Tibial nerve (tissue), 4 donors: ENCODE measurements around the gene SFXN5. TPM values are rescaled to one million over a fixed set of nuclear protein-coding genes. Genes with fewer than 3 reads are reported as not detected.

Source experiments
- DNase-seq, 2 donors: peaks; one replicate each; pipeline ENCODE4 v3.0.0-alpha.2; 2019; ENCODE audit warnings: low spot score in 2 of 2
- H3K27ac ChIP-seq, 4 donors: fragments of 200-600 bp; sonication (generic) in 3 of 4; one replicate each; pipeline ENCODE4 v1.5.1; 2017 to 2019; ENCODE audit warnings: mild to moderate bottlenecking in 1 of 4
- H3K27me3 ChIP-seq, 2 donors: fragments of 200-600 bp; sonication (generic) in 1 of 2; one replicate each; pipeline versions ENCODE4 v1.5.1 to v1.6.0; 2017 to 2019
- H3K36me3 ChIP-seq, 3 donors: fragments of 200-600 bp; sonication (generic); one replicate each; pipeline ENCODE4 v1.5.1; 2018 to 2019
- H3K4me1 ChIP-seq, 4 donors: fragments of 200-600 bp; sonication (generic) in 3 of 4; one replicate each; pipeline ENCODE4 v1.5.1; 2017 to 2019
- H3K4me3 ChIP-seq, 4 donors: fragments of 200-600 bp; sonication (generic) in 3 of 4; one replicate each; pipeline ENCODE4 v1.5.1; 2017 to 2019; ENCODE audit warnings: mild to moderate bottlenecking in 1 of 4, moderate library complexity in 1 of 4
- H3K9me3 ChIP-seq, 4 donors: fragments of 200-600 bp; sonication (generic) in 3 of 4; one replicate each; pipeline ENCODE4 v1.5.1; 2017 to 2019
- CTCF ChIP-seq, 5 experiments: fragments of 200-600 bp in 3 of 5; fragments of 450-650 bp in 2 of 5; sonication (generic) in 3 of 5; IDR thresholded peaks; one replicate each; pipeline ENCODE4 v1.5.1; 2016 to 2019; ENCODE audit warnings: antibody characterized with exemption in 5 of 5, mild to moderate bottlenecking in 3 of 5, moderate library complexity in 2 of 5
- EP300 ChIP-seq, 2 donors: sonication (generic); formaldehyde crosslinking; IDR thresholded peaks; one replicate each; pipeline ENCODE4 v1.6.1; 2017; ENCODE audit warnings: antibody characterized with exemption in 2 of 2, mild to moderate bottlenecking in 1 of 2
- POLR2A ChIP-seq, 2 donors: fragments of 450-650 bp; IDR thresholded peaks; one replicate each; pipeline ENCODE4 v1.6.1; 2017; ENCODE audit warnings: antibody characterized with exemption in 2 of 2, mild to moderate bottlenecking in 2 of 2, moderate library complexity in 2 of 2
- WGBS, 2 donors: methylation state at CpG; one replicate each; pipeline ENCODE4 v1.1.5; 2018; 5-methylcytosine and 5-hydroxymethylcytosine counted together
- total RNA-seq, 4 donors: library from RNA; depleted of rRNA; stranded (reverse); fragments of >200 nt; gene quantifications; one replicate each; pipeline ENCODE4 v1.1.0, GENCODE V29; 2016

SFXN5 gene
- total RNA-seq, 4 donors from 2014 or later, result 13.8 to 58.1 (median 21.7) TPM

GRCh38 chr2:72985891-72986683 lies 85.4 kb downstream of the SFXN5 start:
- H3K9me3 ChIP-seq, result no peaks in the 10 kb centered on the region
- 77 to 91% methylated on average over 12 of the region's 12 CpGs for WGBS, 2 donors
- peaks cover 0 to 11% (median 0%) of the 10 kb centered on the region in 4 donors for H3K4me1 ChIP-seq
- no peak overlapping the region for H3K4me3 ChIP-seq
- H3K36me3 ChIP-seq, result peaks cover 0 to 68% (median 0%) of the 10 kb centered on the region in 3 donors
- H3K27me3 ChIP-seq, result no peaks in the 10 kb centered on the region
- no peak for DNase-seq
- no peak overlapping the region for H3K27ac ChIP-seq
- TF ChIP-seq EP300 (IDR thresholded peaks at IDR 0.05), result no peak
- TF ChIP-seq CTCF (IDR thresholded peaks at IDR 0.05), result no peak
- no peak for TF ChIP-seq POLR2A (IDR thresholded peaks at IDR 0.05)

- DNase-seq, result no peak
- H3K4me1 ChIP-seq, result peaks cover 0 to 8% (median 0%) of the 10 kb centered on the region in 4 donors
- 86 to 90% methylated on average over 5 of the region's 5 CpGs for WGBS, 2 donors
- no peak for TF ChIP-seq EP300 (IDR thresholded peaks at IDR 0.05)
- TF ChIP-seq POLR2A (IDR thresholded peaks at IDR 0.05), result no peak
- no peak for TF ChIP-seq CTCF (IDR thresholded peaks at IDR 0.05)
- H3K27me3 ChIP-seq, result no peaks in the 10 kb centered on the region
- no peak overlapping the region for H3K4me3 ChIP-seq
- H3K27ac ChIP-seq, result no peak overlapping the region
- H3K9me3 ChIP-seq, result no peaks in the 10 kb centered on the region
- peaks cover 0 to 67% (median 0%) of the 10 kb centered on the region in 3 donors for H3K36me3 ChIP-seq
Observed at GRCh38 chr2:72985136-72985535, 86.4 kb downstream of the SFXN5 start.

GRCh38 chr2:72984172-72984671 lies 87.3 kb downstream of the SFXN5 start:
- H3K36me3 ChIP-seq, result peaks cover 0 to 61% (median 0%) of the 10 kb centered on the region in 3 donors
- no peak for TF ChIP-seq CTCF (IDR thresholded peaks at IDR 0.05)
- TF ChIP-seq EP300 (IDR thresholded peaks at IDR 0.05), result no peak
- no peak for TF ChIP-seq POLR2A (IDR thresholded peaks at IDR 0.05)

GRCh38 chr2:72983500-72984161 lies 87.9 kb downstream of the SFXN5 start:
- Histone ChIP-seq H3K27me3 (no peaks in the 10 kb centered on the region), H3K36me3 (peaks cover 0 to 61% (median 0%) of the 10 kb centered on the region in 3 donors), H3K4me3 (no peak overlapping the region), H3K4me1 (no peaks in the 10 kb centered on the region), H3K27ac (no peak overlapping the region), H3K9me3 (no peaks in the 10 kb centered on the region)
- TF ChIP-seq POLR2A (IDR thresholded peaks at IDR 0.05) (no peak), EP300 (IDR thresholded peaks at IDR 0.05) (no peak), CTCF (IDR thresholded peaks at IDR 0.05) (no peak)
- 86 to 88% methylated on average over 9 to 10 of the region's 10 CpGs for WGBS, 2 donors
- no peak for DNase-seq

More at GRCh38 chr2:72984172-72984671, 87.3 kb downstream of the SFXN5 start:
- Histone ChIP-seq H3K4me1 (no peaks in the 10 kb centered on the region), H3K27ac (no peak overlapping the region), H3K9me3 (no peaks in the 10 kb centered on the region), H3K4me3 (no peak overlapping the region), H3K27me3 (no peaks in the 10 kb centered on the region)
- no peak for DNase-seq
- 76 to 81% methylated on average over 7 of the region's 7 CpGs for WGBS, 2 donors
